HepG2 (cell line): Measurements from ENCODE around the gene SEPHS2. TPM values are rescaled to one million over a fixed set of nuclear protein-coding genes. Genes with fewer than 3 reads are reported as not detected.

Source experiments
- CENPX ChIP-seq: sonication (generic); formaldehyde crosslinking; IDR thresholded peaks from 2 replicates; pipeline ENCODE4 v1.9.0; 2021; ENCODE audit warnings: mild to moderate bottlenecking, missing genetic modification reagents, moderate library complexity
- HDAC6 ChIP-seq: fragments of 200-600 bp; sonication (generic); IDR thresholded peaks from 2 replicates; pipeline ENCODE4 v1.7.0; 2017; ENCODE audit warnings: mild to moderate bottlenecking, antibody characterized with exemption, low read length, low read depth
- HOXA5 ChIP-seq: sonication (generic); formaldehyde crosslinking; IDR thresholded peaks from 2 replicates; pipeline ENCODE4 v1.4.0; 2020; ENCODE audit warnings: missing genetic modification reagents
- MEF2D ChIP-seq: sonication (generic); formaldehyde crosslinking; IDR thresholded peaks from 2 replicates; pipeline ENCODE4 v1.5.1; 2020; ENCODE audit warnings: mild to moderate bottlenecking, missing genetic modification reagents
- MEIS2 ChIP-seq: sonication (generic); formaldehyde crosslinking; IDR thresholded peaks from 2 replicates; pipeline ENCODE4 v1.9.0; 2021; ENCODE audit warnings: mild to moderate bottlenecking, missing genetic modification reagents
- PREB ChIP-seq: sonication (generic); formaldehyde crosslinking; IDR thresholded peaks from 2 replicates; pipeline ENCODE4 v1.4.0; 2020; ENCODE audit warnings: missing genetic modification reagents
- STAT6 ChIP-seq: sonication (generic); formaldehyde crosslinking; IDR thresholded peaks from 2 replicates; pipeline ENCODE4 v1.4.0; 2020; ENCODE audit warnings: missing genetic modification reagents, mild to moderate bottlenecking, borderline replicate concordance
- TEF ChIP-seq: sonication (generic); formaldehyde crosslinking; IDR thresholded peaks from 2 replicates; pipeline ENCODE4 v1.5.0; 2020; ENCODE audit warnings: missing genetic modification reagents
- THAP9 ChIP-seq: sonication (generic); formaldehyde crosslinking; IDR thresholded peaks from 2 replicates; pipeline ENCODE4; 2020; ENCODE audit warnings: missing genetic modification reagents, mild to moderate bottlenecking, borderline replicate concordance
- TP53 ChIP-seq: sonication (generic); formaldehyde crosslinking; conservative IDR thresholded peaks from 2 replicates; pipeline ENCODE4 v1.4.0; 2020; ENCODE audit warnings: missing genetic modification reagents
- TRIM22 ChIP-seq: fragments of 450-650 bp; IDR thresholded peaks from 2 replicates; pipeline ENCODE4 v1.6.1; 2017
- ZFP1 ChIP-seq: IDR thresholded peaks from 2 replicates; pipeline ENCODE4 v1.6.1; 2016
- ZNF234 ChIP-seq: sonication (generic); formaldehyde crosslinking; conservative IDR thresholded peaks from 2 replicates; pipeline ENCODE4 v1.5.1; 2020; ENCODE audit warnings: mild to moderate bottlenecking, missing genetic modification reagents
- ZNF280D ChIP-seq: sonication (generic); formaldehyde crosslinking; IDR thresholded peaks from 2 replicates; pipeline ENCODE4 v1.5.1; 2020; ENCODE audit warnings: mild to moderate bottlenecking, missing genetic modification reagents
- ZNF552 ChIP-seq: sonication (generic); formaldehyde crosslinking; IDR thresholded peaks from 2 replicates; pipeline ENCODE4 v1.9.0; 2022; ENCODE audit warnings: missing genetic modification reagents, mild to moderate bottlenecking, borderline replicate concordance
- ZNF761 ChIP-seq: sonication (generic); formaldehyde crosslinking; conservative IDR thresholded peaks from 2 replicates; pipeline ENCODE4 v1.4.0; 2020; ENCODE audit warnings: mild to moderate bottlenecking, missing genetic modification reagents
- ZNF782 ChIP-seq: sonication (generic); formaldehyde crosslinking; IDR thresholded peaks from 2 replicates; pipeline ENCODE4 v1.4.0; 2020; ENCODE audit warnings: missing genetic modification reagents, mild to moderate bottlenecking, borderline replicate concordance
- polyA plus RNA-seq, 8 experiments: library from polyadenylated mRNA; depleted of rRNA in 3 of 8; stranded (reverse) in 7 of 8; unstranded in 1 of 8; fragments of >200 nt; fragmentation: Illumina TruSeq in 4 of 8; extraction: Trizol in 4 of 8; gene quantifications; 2 replicates each; pipeline versions ENCODE4 v1.2.1 to v1.2.3, GENCODE V29; 2011 to 2016; ENCODE audit warnings: low read depth in 4 of 8, missing spikeins in 1 of 8, mixed read lengths in 1 of 8; ENCODE audit not compliant: insufficient read depth in 1 of 8
- total RNA-seq, 5 experiments: library from RNA; depleted of rRNA; stranded (reverse); fragments of >200 nt; fragmentation: Illumina TruSeq; extraction: Trizol; gene quantifications; 2 replicates each; pipeline ENCODE4 v1.2.3, GENCODE V29; 2016; ENCODE audit warnings: low read depth in 1 of 5

The SEPHS2 gene
- total and polyA plus RNA-seq, 2 of the 13 experiments (the other 11 are each of a cell fraction or from before 2014, with no cell fraction given): 20.7 to 127 TPM

GRCh38 chr16:30430428-30430970 lies 15.2 kb downstream of the SEPHS2 start (continued):
- TF ChIP-seq THAP9 (CRISPR knock-in tag) (no peak), ZNF280D (CRISPR knock-in tag) (peak; percentile 38; the same call in 1 of the 2 replicates), PREB (CRISPR knock-in tag) (no peak), TRIM22 (no peak), MEF2D (no peak; the same call in 1 of the 2 replicates), HDAC6 (no peak), ZNF234 (CRISPR knock-in tag) (no peak), TP53 (CRISPR knock-in tag) (no peak), CENPX (CRISPR knock-in tag) (no peak), ZFP1 (no peak; the same call in 1 of the 2 replicates), ZNF761 (CRISPR knock-in tag) (peak; percentile 64; the same call in 1 of the 2 replicates), ZNF782 (CRISPR knock-in tag) (peak; percentile 89; the same call in 1 of the 2 replicates), TEF (0 out of 2 replicates have a peak, but pooled peaks have one; percentile 18), HOXA5 (CRISPR knock-in tag) (peak; percentile 91), STAT6 (CRISPR knock-in tag) (no peak; the same call in 1 of the 2 replicates), ZNF552 (0 out of 2 replicates have a peak, but pooled peaks have one; percentile 61), MEIS2 (CRISPR knock-in tag) (no peak; the same call in 1 of the 2 replicates)
